ENCODE results near the gene SPATA6L. TPM values are rescaled to one million over a fixed set of nuclear protein-coding genes. Genes with fewer than 3 reads are reported as not detected.

The SPATA6L gene
- total and polyA plus RNA-seq, 8 donors: 4.2 to 12.5 (median 7.8) TPM

GRCh38 chr9:4600368-4600767 is 65.9 kb downstream of the SPATA6L start:
- no peak for ATAC-seq
- FAIRE-seq: no peak
- H3K27me3 ChIP-seq: no peaks in the 10 kb centered on the region
- TF ChIP-seq, protein P1, sequence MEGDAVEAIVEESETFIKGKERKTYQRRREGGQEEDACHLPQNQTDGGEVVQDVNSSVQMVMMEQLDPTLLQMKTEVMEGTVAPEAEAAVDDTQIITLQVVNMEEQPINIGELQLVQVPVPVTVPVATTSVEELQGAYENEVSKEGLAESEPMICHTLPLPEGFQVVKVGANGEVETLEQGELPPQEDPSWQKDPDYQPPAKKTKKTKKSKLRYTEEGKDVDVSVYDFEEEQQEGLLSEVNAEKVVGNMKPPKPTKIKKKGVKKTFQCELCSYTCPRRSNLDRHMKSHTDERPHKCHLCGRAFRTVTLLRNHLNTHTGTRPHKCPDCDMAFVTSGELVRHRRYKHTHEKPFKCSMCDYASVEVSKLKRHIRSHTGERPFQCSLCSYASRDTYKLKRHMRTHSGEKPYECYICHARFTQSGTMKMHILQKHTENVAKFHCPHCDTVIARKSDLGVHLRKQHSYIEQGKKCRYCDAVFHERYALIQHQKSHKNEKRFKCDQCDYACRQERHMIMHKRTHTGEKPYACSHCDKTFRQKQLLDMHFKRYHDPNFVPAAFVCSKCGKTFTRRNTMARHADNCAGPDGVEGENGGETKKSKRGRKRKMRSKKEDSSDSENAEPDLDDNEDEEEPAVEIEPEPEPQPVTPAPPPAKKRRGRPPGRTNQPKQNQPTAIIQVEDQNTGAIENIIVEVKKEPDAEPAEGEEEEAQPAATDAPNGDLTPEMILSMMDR (IDR thresholded peaks at IDR 0.05): no peak
- peaks cover 0 to 3% (median 0%) of the 10 kb centered on the region in 3 donors for H3K36me3 ChIP-seq
- DNase-seq: no peak
- no peaks in the 10 kb centered on the region for H3K9me3 ChIP-seq
- H3K27ac ChIP-seq: no peak overlapping the region
- H3K4me3 ChIP-seq: no peak overlapping the region
- H3K4me1 ChIP-seq: no peaks in the 10 kb centered on the region
- WGBS, 2 donors: 92 to 100% methylated on average over 1 of the region's 1 CpG
- intact Hi-C loops (cut with DNase I): no loop called here

GRCh38 chr9:4596165-4596922 is 69.9 kb downstream of the SPATA6L start:
- Histone ChIP-seq H3K27me3 (no peaks in the 10 kb centered on the region), H3K4me3 (no peak overlapping the region), H3K9me3 (no peaks in the 10 kb centered on the region), H3K4me1 (no peaks in the 10 kb centered on the region), H3K27ac (no peak overlapping the region), H3K36me3 (no peaks in the 10 kb centered on the region)
- no peak for ATAC-seq
- TF ChIP-seq, protein P1 (IDR thresholded peaks at IDR 0.05): no peak
- WGBS, 2 donors: 83 to 91% methylated on average over 11 of the region's 11 CpGs
- no peak for FAIRE-seq
- no peak for DNase-seq
- intact Hi-C loops (cut with DNase I): no loop called here

DNA sequence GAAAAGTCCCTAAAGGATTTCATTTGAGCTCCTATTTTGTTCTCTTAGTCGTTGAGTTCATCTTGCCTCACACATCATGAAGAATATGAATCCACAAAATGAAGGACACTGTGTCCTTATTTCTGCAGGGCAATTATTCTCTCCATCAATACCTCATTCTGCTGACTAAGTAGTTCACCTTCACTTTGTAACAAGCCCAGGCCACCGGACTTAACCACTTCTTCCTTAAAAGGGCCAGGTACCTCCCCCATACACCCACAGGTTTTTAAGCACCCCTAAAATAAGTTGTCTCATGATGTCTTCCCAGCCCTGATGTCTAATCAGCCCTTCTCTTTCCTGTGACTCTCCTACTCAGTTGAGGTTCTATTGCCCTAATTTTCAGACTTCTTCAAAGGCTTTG is 71.3 kb downstream of the SPATA6L start:
- no peaks in the 10 kb centered on the region for H3K4me1 ChIP-seq
- no peak overlapping the region for H3K27ac ChIP-seq
- FAIRE-seq (no peak), ATAC-seq (no peak), DNase-seq (no peak)
- WGBS, 2 donors: 66 to 80% methylated on average over 2 of the region's 2 CpGs
- H3K9me3 ChIP-seq: no peaks in the 10 kb centered on the region
- TF ChIP-seq, protein P1 (IDR thresholded peaks at IDR 0.05): no peak
- no peak overlapping the region for H3K4me3 ChIP-seq
- H3K36me3 ChIP-seq: no peaks in the 10 kb centered on the region
- H3K27me3 ChIP-seq: no peaks in the 10 kb centered on the region
- intact Hi-C loops (cut with DNase I): no loop called here

- Histone ChIP-seq H3K27me3 (no peaks in the 10 kb centered on the region), H3K27ac (no peak overlapping the region), H3K9me3 (no peaks in the 10 kb centered on the region), H3K4me1 (no peaks in the 10 kb centered on the region), H3K4me3 (no peak overlapping the region), H3K36me3 (no peaks in the 10 kb centered on the region)
- ATAC-seq (no peak), DNase-seq (no peak), FAIRE-seq (no peak)
- 89% methylated on average over 4 of the region's 4 CpGs for WGBS, 2 donors
- TF ChIP-seq, protein P1 (IDR thresholded peaks at IDR 0.05): no peak
- intact Hi-C loops (cut with DNase I): no loop called here
Measured at GRCh38 chr9:4594545-4594944, 71.7 kb downstream of the SPATA6L start.

GRCh38 chr9:4592886-4593285 is 73.4 kb downstream of the SPATA6L start:
- WGBS, 2 donors: 73 to 86% methylated on average over 1 of the region's 1 CpG
- intact Hi-C loops (cut with DNase I): no loop called here
- H3K36me3 ChIP-seq: no peaks in the 10 kb centered on the region
- DNase-seq (no peak), ATAC-seq (no peak), FAIRE-seq (no peak)
- H3K27me3 ChIP-seq: no peaks in the 10 kb centered on the region
- TF ChIP-seq, protein P1 (IDR thresholded peaks at IDR 0.05): no peak
- no peaks in the 10 kb centered on the region for H3K4me1 ChIP-seq
- no peaks in the 10 kb centered on the region for H3K9me3 ChIP-seq
- H3K4me3 ChIP-seq: no peak overlapping the region
- H3K27ac ChIP-seq: no peak overlapping the region
